Vagina (tissue), 2 donors: ENCODE measurements around the gene PFKFB2. TPM values are rescaled to one million over a fixed set of nuclear protein-coding genes. Genes with fewer than 3 reads are reported as not detected.

ENCODE experiments used
- DNase-seq, 2 donors: peaks; one replicate each; pipeline ENCODE4 v3.0.0-alpha.2; 2017; ENCODE audit errors: extremely low spot score in 2 of 2
- H3K27ac ChIP-seq: fragments of 200-600 bp; sonication (generic); one replicate; pipeline ENCODE4 v1.5.1; 2019
- H3K27me3 ChIP-seq: fragments of 200-600 bp; sonication (generic); one replicate; pipeline ENCODE4 v1.5.1; 2019
- H3K36me3 ChIP-seq, 2 donors: fragments of 200-600 bp; sonication (generic); one replicate each; pipeline ENCODE4 v1.5.1; 2017 to 2019
- H3K4me1 ChIP-seq: fragments of 200-600 bp; sonication (generic); one replicate; pipeline ENCODE4 v1.5.1; 2019
- H3K4me3 ChIP-seq, 2 donors: fragments of 200-600 bp; sonication (generic); 1 replicate in 1 of 2; 2 replicates in 1 of 2; pipeline ENCODE4 v1.5.1; 2016 to 2019
- H3K9me3 ChIP-seq: fragments of 200-600 bp; sonication (generic); one replicate; pipeline ENCODE4 v1.5.1; 2019
- CTCF ChIP-seq, 3 experiments: fragments of 450-650 bp in 2 of 3; fragments of 200-600 bp in 1 of 3; sonication (generic) in 1 of 3; IDR thresholded peaks; one replicate each; pipeline ENCODE4 v1.5.1; 2017 to 2019; ENCODE audit warnings: antibody characterized with exemption in 3 of 3, mild to moderate bottlenecking in 2 of 3, moderate library complexity in 2 of 3
- POLR2A ChIP-seq, 2 donors: fragments of 450-650 bp; IDR thresholded peaks; one replicate each; pipeline ENCODE4 v1.6.1; 2017; ENCODE audit warnings: antibody characterized with exemption in 2 of 2, mild to moderate bottlenecking in 2 of 2, moderate library complexity in 2 of 2
- POLR2AphosphoS5 ChIP-seq, 2 donors: sonication (generic); formaldehyde crosslinking; IDR thresholded peaks; one replicate each; pipeline ENCODE4 v1.9.0; 2017; ENCODE audit warnings: antibody characterized with exemption in 2 of 2, mild to moderate bottlenecking in 2 of 2, low read depth in 1 of 2; ENCODE audit not compliant: insufficient read depth in 1 of 2
- intact Hi-C: fragments of 100-400 bp; cut with DNase I; formaldehyde crosslinking; loops from one replicate; pipeline ENCODE4 v1.15.1; 2023
- total RNA-seq: library from RNA; depleted of rRNA; stranded (reverse); fragments of >200 nt; gene quantifications from one replicate; pipeline ENCODE4 v1.2.3, GENCODE V29; 2016

Gene PFKFB2
- total RNA-seq, 1 donor from 2014 or later: 6.9 TPM

GRCh38 chr1:207050480-207051190, 2.4 kb upstream of the PFKFB2 start:
- TF ChIP-seq CTCF (IDR thresholded peaks at IDR 0.05): no peak
- TF ChIP-seq POLR2AphosphoS5 (IDR thresholded peaks at IDR 0.05; ENCODE audit: insufficient read depth in 1 of 2, low read depth in 1 of 2): peak; percentile 11 to 83
- peaks cover 0 to 12% of the 10 kb centered on the region in 2 donors for H3K36me3 ChIP-seq
- H3K27me3 ChIP-seq: no peaks in the 10 kb centered on the region
- DNase-seq: no peak
- peaks cover 53% of the 10 kb centered on the region for H3K4me1 ChIP-seq
- H3K4me3 ChIP-seq: peak overlapping the region; percentile 79 to 97
- intact Hi-C loops: no loop called here
- no peaks in the 10 kb centered on the region for H3K9me3 ChIP-seq
- peak overlapping the region; percentile 92 for H3K27ac ChIP-seq

GRCh38 chr1:207051191-207051943, 1.7 kb upstream of the PFKFB2 start, which contains the start of gene YOD1:
TSS of gene YOD1 (minus strand) at chr1:207051208. CDS start at chr1:207051030, 178 bp downstream.
- peak in 1 of 2 donors; percentile 85 for DNase-seq
- intact Hi-C loops: no loop called here
- TF ChIP-seq POLR2AphosphoS5 (IDR thresholded peaks at IDR 0.05; ENCODE audit: insufficient read depth in 1 of 2, low read depth in 1 of 2) (no peak), CTCF (IDR thresholded peaks at IDR 0.05) (no peak), POLR2A (IDR thresholded peaks at IDR 0.05) (no peak)
- H3K27me3 ChIP-seq: no peaks in the 10 kb centered on the region
- H3K4me3 ChIP-seq: peak within 1 kb of the TSS; percentile 79 to 97
- H3K9me3 ChIP-seq: no peaks in the 10 kb centered on the region
- H3K27ac ChIP-seq: peak within 1 kb of the TSS; percentile 92
- peaks cover 0 to 12% of the 10 kb centered on the region in 2 donors for H3K36me3 ChIP-seq
- peaks cover 46% of the 10 kb centered on the region for H3K4me1 ChIP-seq

- Histone ChIP-seq H3K36me3 (no peaks in the 10 kb centered on the region), H3K4me1 (peaks cover 19% of the 10 kb centered on the region), H3K27ac (peak overlapping the region; percentile 7), H3K27me3 (no peaks in the 10 kb centered on the region), H3K9me3 (no peaks in the 10 kb centered on the region), H3K4me3 (no peak overlapping the region)
- no peak for DNase-seq
- no peak for TF ChIP-seq POLR2A (IDR thresholded peaks at IDR 0.05)
- intact Hi-C loops: no loop called here
Observed at GRCh38 chr1:207054491-207054890, 1.4 kb downstream of the PFKFB2 start.

GRCh38 chr1:207055386-207056001, 2.4 kb downstream of the PFKFB2 start:
- no peak overlapping the region for H3K27ac ChIP-seq
- no peaks in the 10 kb centered on the region for H3K36me3 ChIP-seq
- peak in 1 of 2 donors; percentile 84 for DNase-seq
- intact Hi-C loops: no loop called here
- H3K4me1 ChIP-seq: peaks cover 16% of the 10 kb centered on the region
- H3K9me3 ChIP-seq: no peaks in the 10 kb centered on the region
- no peak overlapping the region for H3K4me3 ChIP-seq
- TF ChIP-seq POLR2AphosphoS5 (IDR thresholded peaks at IDR 0.05; ENCODE audit: insufficient read depth in 1 of 2, low read depth in 1 of 2) (no peak), CTCF (IDR thresholded peaks at IDR 0.05) (no peak), POLR2A (IDR thresholded peaks at IDR 0.05) (no peak)
- H3K27me3 ChIP-seq: no peaks in the 10 kb centered on the region

GRCh38 chr1:207056673-207057072, 3.6 kb downstream of the PFKFB2 start:
- Histone ChIP-seq H3K4me1 (peaks cover 10% of the 10 kb centered on the region), H3K27ac (no peak overlapping the region), H3K27me3 (no peaks in the 10 kb centered on the region), H3K36me3 (no peaks in the 10 kb centered on the region), H3K9me3 (no peaks in the 10 kb centered on the region), H3K4me3 (no peak overlapping the region)
- TF ChIP-seq POLR2AphosphoS5 (IDR thresholded peaks at IDR 0.05; ENCODE audit: insufficient read depth in 1 of 2, low read depth in 1 of 2): no peak
- TF ChIP-seq POLR2A (IDR thresholded peaks at IDR 0.05): no peak
- TF ChIP-seq CTCF (IDR thresholded peaks at IDR 0.05): no peak
- no peak for DNase-seq
- intact Hi-C loops: no loop called here
